IPS-18c (cell line): ENCODE data around the gene AK1.
A peak's percentile ranks its signal among the peaks of the same experiment; 100 is the strongest.
"Not testable (repeated sequence)": the region's sequence is repeated elsewhere in the genome, so short reads cannot be mapped to it uniquely, and the experiment has no call there.

Experiments
- H3K4me3 ChIP-seq: 2 replicates; pipeline ENCODE4 v1.7.0; 2013; ENCODE audit warnings: low read depth, mild to moderate bottlenecking, low read length, moderate library complexity; ENCODE audit not compliant: insufficient read depth
- H3K9me3 ChIP-seq: one replicate; pipeline ENCODE4 v1.6.1; 2013; ENCODE audit warnings: mild to moderate bottlenecking, low read length, moderate library complexity; ENCODE audit not compliant: control insufficient read depth, insufficient read depth

The AK1 gene

GRCh38 chr9:127895811-127896210 lies 18.3 kb upstream of the AK1 start:
- Histone ChIP-seq H3K4me3 (no peak overlapping the region), H3K9me3 (peaks cover 2% of the 10 kb centered on the region)

GRCh38 chr9:127893392-127893791 lies 15.9 kb upstream of the AK1 start:
- Histone ChIP-seq H3K9me3 (peaks cover 2% of the 10 kb centered on the region), H3K4me3 (no peak overlapping the region)

GRCh38 chr9:127892831-127893230 lies 15.4 kb upstream of the AK1 start:
- Histone ChIP-seq H3K9me3 (peaks cover 2% of the 10 kb centered on the region), H3K4me3 (no peak overlapping the region)

- H3K4me3 ChIP-seq = no peak overlapping the region
Observed at GRCh38 chr9:127890053-127890452, 12.6 kb upstream of the AK1 start.

GRCh38 chr9:127887792-127888191 lies 10.3 kb upstream of the AK1 start:
- Histone ChIP-seq H3K9me3 (no peaks in the 10 kb centered on the region), H3K4me3 (no peak overlapping the region)

More at GRCh38 chr9:127890053-127890452, 12.6 kb upstream of the AK1 start:
- peaks cover 2% of the 10 kb centered on the region for H3K9me3 ChIP-seq

GRCh38 chr9:127886401-127886972 lies 9.0 kb upstream of the AK1 start:
- H3K4me3 ChIP-seq = no peak overlapping the region

GRCh38 chr9:127885508-127886281 lies 8.2 kb upstream of the AK1 start:
- Histone ChIP-seq H3K4me3 (no peak overlapping the region), H3K9me3 (no peaks in the 10 kb centered on the region)

More at GRCh38 chr9:127886401-127886972, 9.0 kb upstream of the AK1 start:
- H3K9me3 ChIP-seq = no peaks in the 10 kb centered on the region

GRCh38 chr9:127884976-127885490 lies 7.6 kb upstream of the AK1 start:
- Histone ChIP-seq H3K4me3 (no peak overlapping the region), H3K9me3 (no peaks in the 10 kb centered on the region)

GRCh38 chr9:127884427-127884911 lies 7.0 kb upstream of the AK1 start:
- Histone ChIP-seq H3K9me3 (no peaks in the 10 kb centered on the region), H3K4me3 (no peak overlapping the region)

GRCh38 chr9:127883959-127884358 lies 6.5 kb upstream of the AK1 start:
- no peak overlapping the region for H3K4me3 ChIP-seq
- H3K9me3 ChIP-seq = no peaks in the 10 kb centered on the region

GRCh38 chr9:127881715-127882114 lies 4.2 kb upstream of the AK1 start:
- not testable (repeated sequence) for H3K9me3 ChIP-seq, H3K4me3 ChIP-seq

GRCh38 chr9:127880143-127880542 lies 2.7 kb upstream of the AK1 start:
- no peaks in the 10 kb centered on the region for H3K9me3 ChIP-seq
- H3K4me3 ChIP-seq = no peak overlapping the region

- Histone ChIP-seq H3K4me3 (no peak overlapping the region), H3K9me3 (no peaks in the 10 kb centered on the region)
Observed at GRCh38 chr9:127878652-127879390, 1.3 kb upstream of the AK1 start.

GRCh38 chr9:127878001-127878651 lies 651 bp upstream of the AK1 start:
- Histone ChIP-seq H3K9me3 (no peaks in the 10 kb centered on the region), H3K4me3 (peak overlapping the region; percentile 71)

GRCh38 chr9:127876764-127877562 lies 512 bp downstream of the AK1 start:
- Histone ChIP-seq H3K9me3 (no peaks in the 10 kb centered on the region), H3K4me3 (peak overlapping the region; percentile 71)

GRCh38 chr9:127876026-127876763 lies 1.3 kb downstream of the AK1 start:
- Histone ChIP-seq H3K9me3 (no peaks in the 10 kb centered on the region), H3K4me3 (no peak overlapping the region; the same call in 1 of the 2 replicates)
